HPDE6-E6E7 (cell line): Measurements from ENCODE around the gene PRUNE2.
"Not testable (repeated sequence)": the region's sequence is repeated elsewhere in the genome, so short reads cannot be mapped to it uniquely, and the experiment has no call there.

Experiments
- DNase-seq: peaks from one replicate; pipeline ENCODE4 v3.0.0; 2011; ENCODE audit warnings: missing footprints; ENCODE audit errors: extremely low spot score

The PRUNE2 gene

GRCh38 chr9:76603448-76603895 is 302.4 kb downstream of the PRUNE2 start:
- no peak for DNase-seq

GRCh38 chr9:76602199-76602598 is 303.7 kb downstream of the PRUNE2 start:
- DNase-seq: no peak

- no peak for DNase-seq
Measured at GRCh38 chr9:76600007-76600615, 305.8 kb downstream of the PRUNE2 start.

- no peak for DNase-seq
Measured at GRCh38 chr9:76598981-76599380, 306.9 kb downstream of the PRUNE2 start.

GRCh38 chr9:76595645-76596044 is 310.3 kb downstream of the PRUNE2 start:
- DNase-seq: no peak

GRCh38 chr9:76594764-76595424 is 311.0 kb downstream of the PRUNE2 start:
- DNase-seq: no peak

GRCh38 chr9:76593961-76594735 is 311.8 kb downstream of the PRUNE2 start:
- DNase-seq: not testable (repeated sequence)

- DNase-seq: no peak
Measured at GRCh38 chr9:76592974-76593347, 313.0 kb downstream of the PRUNE2 start.

GRCh38 chr9:76592091-76592973 is 313.6 kb downstream of the PRUNE2 start:
- no peak for DNase-seq

GRCh38 chr9:76591256-76591950 is 314.5 kb downstream of the PRUNE2 start:
- no peak for DNase-seq

- no peak for DNase-seq
Measured at GRCh38 chr9:76588316-76588715, 317.6 kb downstream of the PRUNE2 start.

GRCh38 chr9:76586390-76587314 is 319.3 kb downstream of the PRUNE2 start:
- no peak for DNase-seq

GRCh38 chr9:76585487-76586389 is 320.2 kb downstream of the PRUNE2 start:
- no peak for DNase-seq

GRCh38 chr9:76583256-76583655 is 322.7 kb downstream of the PRUNE2 start:
- DNase-seq: no peak

- no peak for DNase-seq
Measured at GRCh38 chr9:76581731-76582130, 324.2 kb downstream of the PRUNE2 start.

- DNase-seq: no peak
Measured at GRCh38 chr9:76580820-76581219, 325.1 kb downstream of the PRUNE2 start.

GRCh38 chr9:76580188-76580587 is 325.7 kb downstream of the PRUNE2 start:
- no peak for DNase-seq

- DNase-seq: no peak
Measured at GRCh38 chr9:76576344-76576743, 329.6 kb downstream of the PRUNE2 start.

- DNase-seq: no peak
Measured at GRCh38 chr9:76575761-76576160, 330.2 kb downstream of the PRUNE2 start.
